Brain microvascular endothelial cell (primary cell): Measurements from ENCODE around the gene NAT8L.

Experiments
- DNase-seq: peaks from one replicate; pipeline ENCODE4 v3.0.0-alpha.2; 2020
- H3K27ac ChIP-seq: fragments of 250-450 bp; sonication (Bioruptor Pico); 2 replicates; pipeline ENCODE4 v1.5.1; 2020; ENCODE audit warnings: mild to moderate bottlenecking, moderate library complexity
- H3K27me3 ChIP-seq: fragments of 250-450 bp; sonication (Bioruptor Pico); replicated peaks from 2 replicates; pipeline ENCODE4 v1.5.1; 2020; ENCODE audit warnings: mild to moderate bottlenecking
- H3K36me3 ChIP-seq: fragments of 250-450 bp; sonication (Bioruptor Pico); replicated peaks from 2 replicates; pipeline ENCODE4 v1.5.1; 2020; ENCODE audit warnings: mild to moderate bottlenecking
- H3K4me3 ChIP-seq: 2 replicates; pipeline ENCODE4 v1.5.1; 2011; ENCODE audit warnings: low read depth, mild to moderate bottlenecking, control low read depth, low read length, moderate library complexity
- in situ Hi-C: cut with HindIII; loops from 2 replicates; pipeline ENCODE4 v1.10.0; 2017; ENCODE audit warnings: low sequenced_read_pairs, low pct_ligation_motif_present
- TF ChIP-seq, protein P1 (sequence below): IDR thresholded peaks from 2 replicates; pipeline ENCODE4 v1.5.1; 2011; ENCODE audit warnings: low read depth, mild to moderate bottlenecking, moderate library complexity, low read length, control low read depth, inconsistent platforms; ENCODE audit errors: missing control alignments

The NAT8L gene

DNA sequence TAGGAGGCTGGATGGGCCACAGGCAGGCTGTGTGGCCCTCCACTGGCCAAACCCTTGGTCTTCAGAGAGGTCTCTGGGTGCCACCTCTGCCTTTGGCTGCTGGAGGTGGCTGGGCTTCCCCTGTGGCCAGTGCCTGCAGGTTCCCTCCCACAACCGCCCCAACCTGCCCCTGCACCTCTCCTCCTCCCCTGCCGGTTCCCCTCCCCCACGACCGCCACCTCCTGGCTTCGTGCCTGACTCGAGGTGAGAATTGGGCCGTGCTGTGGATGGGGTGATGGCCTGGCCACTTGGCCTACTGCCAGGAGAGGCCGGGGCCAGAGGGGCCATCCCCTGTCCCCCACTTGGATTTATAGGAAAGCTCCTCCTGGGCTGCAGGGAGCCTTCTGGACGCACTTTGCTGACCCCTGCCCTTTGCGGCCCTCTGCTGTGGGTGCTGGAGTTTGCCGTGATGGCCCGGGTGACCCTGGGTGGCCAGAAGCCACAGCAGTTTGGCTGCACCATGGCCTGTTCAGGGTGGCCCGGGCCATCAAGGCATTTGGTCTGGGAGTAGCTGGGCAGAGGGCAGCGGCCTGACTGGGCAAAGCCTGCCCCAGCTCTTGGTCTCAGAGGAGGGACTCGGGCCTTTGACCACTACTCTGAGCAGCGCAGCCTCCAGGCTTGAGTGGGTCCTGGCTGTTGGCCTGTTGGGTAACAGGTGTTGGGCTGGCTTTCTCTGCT, 3.8 kb downstream of the NAT8L start:
- Histone ChIP-seq H3K27me3 (peaks cover 20% of the 10 kb centered on the region), H3K4me3 (no peak overlapping the region), H3K36me3 (no peaks in the 10 kb centered on the region), H3K27ac (no peak overlapping the region)
- TF ChIP-seq, protein P1, sequence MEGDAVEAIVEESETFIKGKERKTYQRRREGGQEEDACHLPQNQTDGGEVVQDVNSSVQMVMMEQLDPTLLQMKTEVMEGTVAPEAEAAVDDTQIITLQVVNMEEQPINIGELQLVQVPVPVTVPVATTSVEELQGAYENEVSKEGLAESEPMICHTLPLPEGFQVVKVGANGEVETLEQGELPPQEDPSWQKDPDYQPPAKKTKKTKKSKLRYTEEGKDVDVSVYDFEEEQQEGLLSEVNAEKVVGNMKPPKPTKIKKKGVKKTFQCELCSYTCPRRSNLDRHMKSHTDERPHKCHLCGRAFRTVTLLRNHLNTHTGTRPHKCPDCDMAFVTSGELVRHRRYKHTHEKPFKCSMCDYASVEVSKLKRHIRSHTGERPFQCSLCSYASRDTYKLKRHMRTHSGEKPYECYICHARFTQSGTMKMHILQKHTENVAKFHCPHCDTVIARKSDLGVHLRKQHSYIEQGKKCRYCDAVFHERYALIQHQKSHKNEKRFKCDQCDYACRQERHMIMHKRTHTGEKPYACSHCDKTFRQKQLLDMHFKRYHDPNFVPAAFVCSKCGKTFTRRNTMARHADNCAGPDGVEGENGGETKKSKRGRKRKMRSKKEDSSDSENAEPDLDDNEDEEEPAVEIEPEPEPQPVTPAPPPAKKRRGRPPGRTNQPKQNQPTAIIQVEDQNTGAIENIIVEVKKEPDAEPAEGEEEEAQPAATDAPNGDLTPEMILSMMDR, result no peak
- in situ Hi-C loops, result no loop called here
- DNase-seq, result no peak

DNA sequence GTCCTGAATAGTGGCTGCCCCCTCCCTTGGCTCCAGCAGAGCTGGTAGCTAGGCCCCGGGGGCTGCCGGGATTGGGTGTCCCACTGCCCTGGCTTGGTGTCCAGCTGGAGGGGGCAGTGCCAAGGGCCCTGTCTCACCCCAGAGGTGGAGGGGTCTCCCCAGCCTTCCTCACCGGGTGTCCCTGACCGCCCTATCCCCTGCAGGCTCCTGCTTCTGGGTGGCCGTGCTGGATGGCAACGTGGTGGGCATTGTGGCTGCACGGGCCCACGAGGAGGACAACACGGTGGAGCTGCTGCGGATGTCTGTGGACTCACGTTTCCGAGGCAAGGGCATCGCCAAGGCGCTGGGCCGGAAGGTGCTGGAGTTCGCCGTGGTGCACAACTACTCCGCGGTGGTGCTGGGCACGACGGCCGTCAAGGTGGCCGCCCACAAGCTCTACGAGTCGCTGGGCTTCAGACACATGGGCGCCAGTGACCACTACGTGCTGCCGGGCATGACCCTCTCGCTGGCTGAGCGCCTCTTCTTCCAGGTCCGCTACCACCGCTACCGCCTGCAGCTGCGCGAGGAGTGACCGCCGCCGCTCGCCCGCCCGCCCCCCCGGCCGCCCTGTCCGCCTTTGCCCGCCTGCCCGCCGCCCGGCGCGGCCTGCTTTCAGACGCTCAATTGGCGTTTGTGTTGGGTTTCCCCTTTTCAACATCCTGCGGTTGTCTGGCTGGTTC, 4.6 kb downstream of the NAT8L start:
- DNase-seq, result no peak
- H3K27me3 ChIP-seq, result peaks cover 14% of the 10 kb centered on the region
- TF ChIP-seq, protein P1, result no peak
- in situ Hi-C loops, result no loop called here
- H3K27ac ChIP-seq, result no peak overlapping the region
- no peaks in the 10 kb centered on the region for H3K36me3 ChIP-seq
- H3K4me3 ChIP-seq, result no peak overlapping the region

DNA sequence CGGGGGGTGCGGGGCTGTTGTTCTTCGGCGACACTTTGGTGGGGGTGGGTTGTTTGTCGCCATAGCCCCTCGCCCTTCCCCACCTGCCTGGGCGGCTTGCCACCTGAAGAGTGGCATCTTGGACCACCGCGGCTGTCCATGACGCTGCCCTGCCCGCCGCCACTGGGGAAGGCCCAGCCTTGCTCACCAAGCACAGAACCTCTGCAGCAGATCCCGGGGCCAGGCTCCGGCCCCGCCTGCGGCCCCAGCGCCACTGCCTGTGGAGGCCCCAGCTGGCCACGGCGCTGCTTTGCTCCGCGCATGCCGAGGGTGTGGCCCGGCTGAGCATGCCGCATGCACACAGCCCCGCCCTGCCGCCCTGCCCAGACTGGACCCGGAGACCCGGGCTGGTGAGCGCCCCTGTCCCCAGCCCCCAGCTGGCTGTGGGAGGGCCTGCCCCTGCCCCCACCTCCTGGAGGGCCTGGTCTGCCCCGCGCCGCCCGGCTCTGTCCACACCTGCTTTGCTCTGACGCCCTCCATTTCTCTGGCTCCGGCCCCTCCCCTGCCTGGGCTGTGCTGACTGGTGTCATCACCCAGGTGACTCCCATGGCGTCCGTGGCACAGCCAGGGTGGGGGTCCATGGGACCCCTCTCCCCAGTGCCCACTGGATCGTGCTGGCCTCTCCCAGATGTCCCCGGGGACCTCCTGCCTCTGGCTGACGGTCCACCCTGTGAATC, 5.3 kb downstream of the NAT8L start:
- H3K4me3 ChIP-seq, result no peak overlapping the region
- H3K27ac ChIP-seq, result no peak overlapping the region
- H3K27me3 ChIP-seq, result peaks cover 13% of the 10 kb centered on the region
- no peak for DNase-seq
- TF ChIP-seq, protein P1, result no peak
- H3K36me3 ChIP-seq, result no peaks in the 10 kb centered on the region
- in situ Hi-C loops, result no loop called here

DNA sequence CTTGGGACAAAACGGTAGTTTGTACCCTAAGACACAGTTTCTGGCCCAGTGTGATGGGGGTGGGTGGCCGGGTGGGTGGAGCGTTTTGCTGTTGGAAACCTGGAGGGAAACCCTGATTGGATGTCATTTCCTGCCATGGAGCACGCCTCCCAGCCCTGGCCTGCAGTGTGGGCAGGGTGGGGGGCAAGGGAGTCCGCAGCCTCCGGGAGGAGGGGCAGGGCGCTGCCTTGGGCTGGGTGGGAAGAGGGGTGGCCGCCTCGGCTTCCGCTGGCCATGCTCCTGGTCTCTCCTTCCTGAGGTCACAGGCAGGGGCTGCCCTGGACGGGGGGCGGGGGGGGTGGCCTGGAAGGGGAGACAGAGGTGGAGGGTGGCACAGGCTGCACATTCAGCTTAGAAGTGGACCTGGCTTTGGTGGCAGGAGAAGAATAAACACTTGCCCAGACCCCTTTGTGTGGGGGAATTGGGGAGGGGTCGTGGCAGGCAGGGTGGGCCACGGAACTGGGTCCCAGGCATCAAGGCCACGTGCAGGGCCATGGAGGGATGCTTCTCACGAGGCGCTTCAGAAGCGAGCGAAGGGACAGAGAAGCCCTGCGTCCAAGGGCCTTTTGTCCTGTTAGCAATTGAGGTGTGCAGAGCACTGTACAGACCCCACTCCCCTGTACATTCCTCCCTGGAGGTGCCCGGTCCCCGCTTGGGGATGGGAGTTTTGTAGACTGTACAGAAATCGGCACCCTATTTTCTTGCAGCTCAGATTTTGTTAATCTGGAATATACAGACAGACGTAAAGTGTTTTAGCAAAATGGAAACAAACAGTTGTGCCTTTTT, 6.2 kb downstream of the NAT8L start:
- Histone ChIP-seq H3K27me3 (peaks cover 7% of the 10 kb centered on the region), H3K4me3 (no peak overlapping the region), H3K27ac (no peak overlapping the region), H3K36me3 (no peaks in the 10 kb centered on the region)
- in situ Hi-C loops, result no loop called here
- TF ChIP-seq, protein P1, result no peak
- no peak for DNase-seq

DNA sequence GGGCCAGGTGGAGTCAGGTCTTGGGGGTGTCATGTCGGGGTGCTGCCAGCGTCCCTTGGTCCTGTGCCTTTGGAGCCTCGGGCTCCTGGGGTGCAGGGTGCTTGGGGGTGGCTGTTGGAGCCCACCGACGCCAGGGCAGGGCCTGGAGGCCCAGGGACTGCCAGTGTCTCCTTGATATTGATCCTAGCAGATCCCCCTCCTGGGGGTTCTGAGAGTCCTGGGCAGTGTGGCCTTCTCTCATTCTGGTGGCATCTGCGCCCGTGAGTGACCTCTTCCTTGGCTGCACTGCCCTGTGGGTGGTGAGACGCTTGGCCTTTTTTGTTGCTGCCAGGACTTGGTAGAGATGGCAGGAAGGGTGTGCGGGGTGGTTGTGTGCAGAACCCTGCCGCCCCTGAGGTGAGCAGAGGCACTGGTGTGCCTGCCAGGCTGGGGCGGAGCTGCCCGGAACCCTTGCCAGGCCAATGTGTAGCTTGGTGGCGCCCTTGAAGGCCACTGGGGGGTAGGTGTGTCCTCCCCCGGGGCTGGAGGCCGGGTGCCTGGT, 7.0 kb downstream of the NAT8L start:
- H3K4me3 ChIP-seq, result no peak overlapping the region
- TF ChIP-seq, protein P1, result no peak
- no peaks in the 10 kb centered on the region for H3K36me3 ChIP-seq
- in situ Hi-C loops, result no loop called here
- peaks cover 1% of the 10 kb centered on the region for H3K27me3 ChIP-seq
- DNase-seq, result no peak
- no peak overlapping the region for H3K27ac ChIP-seq
